NCI-H82 treated with DMSO at 0.1 percent for 48 hours (cell line): ENCODE data around the gene HOXC10.
A peak's percentile ranks its signal among the peaks of the same experiment; 100 is the strongest.

Source experiments
- DNase-seq: peaks from one replicate; lab custom pipeline; 2025; ENCODE audit not compliant: unreplicated experiment; lab: John Stamatoyannopoulos, UW

The HOXC10 gene

GRCh38 chr12:53984901-53985691 lies at the start of gene HOXC10:
TSS of gene HOXC10 (plus strand) at chr12:53985146. CDS start at chr12:53985260, 114 bp downstream.
- peak; percentile 89 for DNase-seq

DNA sequence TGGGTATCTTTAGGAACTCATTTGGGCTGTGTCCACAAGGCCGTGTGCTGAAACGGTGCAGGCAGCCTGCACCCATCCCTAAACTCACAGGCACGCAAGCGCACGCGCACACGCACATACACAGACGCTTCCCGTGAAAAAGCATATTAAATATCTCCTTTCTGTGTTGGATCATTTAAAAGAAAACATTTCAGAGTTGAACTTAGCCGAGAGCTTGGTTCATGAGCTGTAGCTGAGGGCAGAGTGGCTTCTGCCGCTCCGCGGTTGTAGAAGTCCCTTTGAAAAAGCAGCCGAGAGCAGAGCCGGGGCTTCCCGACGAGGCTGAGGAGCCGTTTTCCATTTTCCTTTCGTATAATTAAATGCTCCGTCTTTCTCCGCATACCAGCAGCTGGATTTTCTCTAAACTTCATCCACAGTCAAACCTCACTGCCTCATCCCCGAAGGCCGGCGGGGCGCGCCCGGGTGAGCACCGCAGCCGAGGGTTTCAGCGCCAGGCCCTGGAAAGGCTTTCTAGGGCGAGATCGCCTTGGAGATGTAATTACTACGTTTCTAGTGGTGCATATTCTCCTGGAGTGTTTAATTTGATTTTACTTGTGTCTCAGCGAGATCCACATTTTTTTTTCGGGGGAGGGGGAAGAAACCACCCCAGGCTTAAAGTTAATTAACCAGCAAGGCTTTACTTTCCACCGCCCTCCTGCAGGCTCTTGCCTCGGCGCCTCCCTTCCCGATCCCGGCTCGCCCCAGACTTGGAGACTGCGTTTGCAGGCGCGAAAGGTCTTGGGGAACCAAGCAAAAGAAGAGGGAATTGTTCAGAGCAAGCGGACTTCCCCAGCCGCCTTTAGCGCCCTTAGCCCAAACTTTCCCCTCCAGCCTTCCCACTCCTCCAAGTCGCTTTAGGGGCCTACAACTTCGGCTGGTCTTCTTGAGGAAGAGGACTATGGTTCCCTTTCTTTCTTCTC lies 49.3 kb upstream of the HOXC10 start:
- DNase-seq: no peak

- no peak for DNase-seq
Measured at GRCh38 chr12:53937099-53937498, 47.8 kb upstream of the HOXC10 start.

DNA sequence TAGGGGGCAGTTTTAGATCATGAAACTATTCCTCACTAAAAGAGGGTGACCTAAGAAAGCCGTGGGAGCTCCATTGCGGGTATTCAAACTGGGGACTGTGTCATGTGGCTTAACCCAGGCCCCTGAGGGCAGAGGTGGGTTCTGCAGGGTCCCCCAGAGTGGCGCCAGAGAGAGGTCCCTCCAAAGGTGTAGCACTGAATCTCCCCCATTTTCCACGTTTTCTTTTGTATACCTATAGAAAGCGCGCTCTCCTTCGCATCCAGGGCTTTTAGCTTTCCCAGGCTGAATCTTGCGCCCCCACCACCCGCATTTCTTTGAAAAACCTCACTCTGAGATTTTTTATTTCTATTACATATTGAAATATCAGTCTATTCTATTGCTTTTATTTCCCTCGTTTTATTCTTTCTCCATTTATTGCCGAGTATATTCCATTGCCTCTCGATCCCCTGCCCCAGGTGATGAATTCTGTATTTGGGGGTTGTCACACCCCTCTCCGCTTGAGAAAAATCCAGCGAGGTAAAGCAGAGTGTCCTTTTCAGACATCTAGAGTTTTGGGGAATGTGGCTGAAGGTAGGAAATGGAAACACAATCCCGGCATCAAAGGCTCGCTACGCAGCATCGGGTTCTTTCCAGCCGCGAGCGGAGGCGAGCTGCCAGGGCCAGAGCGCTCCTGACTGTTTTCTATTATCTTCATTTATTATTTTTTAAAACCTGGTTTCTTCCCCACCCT lies 47.2 kb upstream of the HOXC10 start:
- DNase-seq: no peak

DNA sequence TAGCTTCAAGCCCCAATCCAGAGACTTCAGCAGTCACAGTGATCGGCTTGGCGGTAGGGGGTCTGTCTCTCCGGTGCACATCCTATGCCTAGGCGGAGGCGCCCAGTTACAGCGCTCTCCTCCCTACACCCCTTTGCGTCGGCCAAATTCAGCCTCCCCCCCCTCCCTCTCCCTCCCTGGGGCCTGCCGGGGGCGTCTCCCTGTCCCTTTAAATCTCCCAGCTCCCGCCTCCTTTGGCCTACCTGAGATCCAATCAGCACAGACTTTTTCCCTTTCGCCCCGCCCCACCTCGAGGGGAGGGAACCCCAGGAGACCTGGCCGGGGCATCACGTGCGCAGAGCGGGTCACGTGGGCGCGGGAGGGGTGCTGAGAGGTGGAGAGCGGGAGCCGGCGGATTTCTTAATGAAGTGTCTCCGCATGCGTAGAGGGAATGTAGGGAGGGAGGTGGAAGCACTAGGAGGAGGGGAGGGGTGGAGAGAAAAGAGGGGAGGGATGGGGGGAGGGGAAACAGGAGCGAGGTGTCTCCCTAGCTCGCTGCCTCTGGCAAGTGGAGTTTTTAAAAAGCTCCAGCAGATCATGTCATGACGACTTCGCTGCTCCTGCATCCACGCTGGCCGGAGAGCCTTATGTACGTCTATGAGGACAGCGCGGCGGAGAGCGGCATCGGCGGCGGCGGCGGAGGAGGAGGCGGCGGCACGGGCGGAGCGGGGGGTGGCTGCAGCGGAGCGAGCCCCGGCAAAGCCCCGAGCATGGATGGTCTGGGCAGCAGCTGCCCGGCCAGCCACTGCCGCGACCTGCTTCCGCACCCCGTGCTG lies 46.4 kb upstream of the HOXC10 start, which contains the start of gene HOXC13:
HOXC13 (plus strand) TSS at position 506 of the 815 bp plus-strand sequence; CDS start at position 582, 76 bp downstream.
- DNase-seq: peak; percentile 97

- DNase-seq: no peak
Measured at GRCh38 chr12:53939141-53940108, 45.5 kb upstream of the HOXC10 start.

- no peak for DNase-seq
Measured at GRCh38 chr12:53940443-53941014, 44.4 kb upstream of the HOXC10 start.

DNA sequence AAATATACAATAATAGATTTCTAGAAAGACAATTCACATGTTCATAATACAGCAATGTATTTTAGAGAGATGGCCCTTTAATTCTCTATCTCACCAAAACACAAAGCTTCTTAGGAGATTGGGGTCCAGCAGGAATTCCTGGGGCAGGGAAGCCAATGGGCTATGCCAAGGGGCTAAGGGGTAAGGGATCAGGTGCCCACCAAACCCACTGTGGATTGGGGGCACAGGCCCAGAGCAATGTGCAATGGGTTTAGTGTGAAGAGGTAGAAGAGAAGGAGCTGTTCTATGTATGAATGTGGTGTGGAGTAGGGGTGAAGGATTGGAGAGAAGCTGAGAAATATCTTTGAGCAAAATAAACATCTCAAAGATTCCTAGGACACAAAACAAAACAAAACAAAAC lies 43.8 kb upstream of the HOXC10 start:
- DNase-seq: no peak

GRCh38 chr12:53941750-53942149 lies 43.2 kb upstream of the HOXC10 start:
- no peak for DNase-seq

GRCh38 chr12:53942467-53942997 lies 42.4 kb upstream of the HOXC10 start:
- no peak for DNase-seq

- no peak for DNase-seq
Measured at GRCh38 chr12:53944209-53944608, 40.7 kb upstream of the HOXC10 start.

DNA sequence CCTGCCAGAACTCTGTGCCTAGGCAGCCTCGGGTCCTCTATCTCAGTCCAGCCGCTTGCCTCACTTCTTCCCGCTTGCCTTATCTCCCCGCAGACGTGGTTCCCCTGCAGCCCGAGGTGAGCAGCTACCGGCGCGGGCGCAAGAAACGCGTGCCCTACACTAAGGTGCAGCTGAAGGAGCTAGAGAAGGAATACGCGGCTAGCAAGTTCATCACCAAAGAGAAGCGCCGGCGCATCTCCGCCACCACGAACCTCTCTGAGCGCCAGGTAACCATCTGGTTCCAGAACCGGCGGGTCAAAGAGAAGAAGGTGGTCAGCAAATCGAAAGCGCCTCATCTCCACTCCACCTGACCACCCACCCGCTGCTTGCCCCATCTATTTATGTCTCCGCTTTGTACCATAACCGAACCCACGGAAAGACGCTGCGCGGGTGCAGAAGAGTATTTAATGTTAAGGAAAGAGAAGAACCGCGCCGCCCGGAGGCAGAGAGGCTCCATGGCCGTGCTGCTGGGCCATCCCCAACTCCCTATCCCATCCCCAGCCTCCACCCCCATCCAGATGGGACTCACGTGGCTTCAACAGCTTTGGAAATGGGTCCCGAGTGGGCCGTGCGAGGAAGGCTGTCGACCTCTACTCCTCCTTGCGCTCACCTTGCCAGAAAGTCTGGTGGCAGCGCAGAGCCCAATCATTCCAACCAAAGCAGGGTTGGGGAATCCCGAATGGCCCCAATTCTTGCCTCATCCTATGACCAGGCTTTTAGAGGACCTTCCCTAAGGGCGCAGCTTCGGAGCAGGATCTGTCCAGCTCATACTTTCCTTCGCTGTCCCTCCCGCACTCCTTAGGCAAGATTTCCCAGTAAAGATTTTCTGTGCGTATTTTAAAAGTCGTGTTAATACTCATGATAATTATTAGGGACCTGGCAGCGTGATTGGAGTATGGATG lies 39.8 kb upstream of the HOXC10 start:
- no peak for DNase-seq

DNA sequence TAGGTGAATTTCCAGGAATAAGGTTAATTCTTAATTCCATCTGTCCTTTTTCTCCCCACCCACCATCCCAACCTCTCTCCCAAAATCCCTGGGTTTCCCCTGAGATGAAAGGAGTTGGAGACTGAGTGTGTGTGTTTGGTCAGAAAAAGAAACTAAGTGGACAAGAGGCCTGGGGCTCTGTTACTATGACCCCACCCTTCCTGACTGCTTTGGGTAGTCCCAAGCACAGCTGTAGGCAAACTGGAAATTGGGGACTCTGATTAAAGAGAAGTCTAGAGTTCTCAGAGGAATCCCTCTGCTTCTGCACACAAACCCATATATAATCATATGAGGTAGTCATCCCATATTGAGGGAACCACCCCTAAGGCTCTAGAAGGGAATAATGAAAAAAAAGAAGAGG lies 37.2 kb upstream of the HOXC10 start:
- no peak for DNase-seq

GRCh38 chr12:53948650-53949593 lies 36.0 kb upstream of the HOXC10 start:
- no peak for DNase-seq

DNA sequence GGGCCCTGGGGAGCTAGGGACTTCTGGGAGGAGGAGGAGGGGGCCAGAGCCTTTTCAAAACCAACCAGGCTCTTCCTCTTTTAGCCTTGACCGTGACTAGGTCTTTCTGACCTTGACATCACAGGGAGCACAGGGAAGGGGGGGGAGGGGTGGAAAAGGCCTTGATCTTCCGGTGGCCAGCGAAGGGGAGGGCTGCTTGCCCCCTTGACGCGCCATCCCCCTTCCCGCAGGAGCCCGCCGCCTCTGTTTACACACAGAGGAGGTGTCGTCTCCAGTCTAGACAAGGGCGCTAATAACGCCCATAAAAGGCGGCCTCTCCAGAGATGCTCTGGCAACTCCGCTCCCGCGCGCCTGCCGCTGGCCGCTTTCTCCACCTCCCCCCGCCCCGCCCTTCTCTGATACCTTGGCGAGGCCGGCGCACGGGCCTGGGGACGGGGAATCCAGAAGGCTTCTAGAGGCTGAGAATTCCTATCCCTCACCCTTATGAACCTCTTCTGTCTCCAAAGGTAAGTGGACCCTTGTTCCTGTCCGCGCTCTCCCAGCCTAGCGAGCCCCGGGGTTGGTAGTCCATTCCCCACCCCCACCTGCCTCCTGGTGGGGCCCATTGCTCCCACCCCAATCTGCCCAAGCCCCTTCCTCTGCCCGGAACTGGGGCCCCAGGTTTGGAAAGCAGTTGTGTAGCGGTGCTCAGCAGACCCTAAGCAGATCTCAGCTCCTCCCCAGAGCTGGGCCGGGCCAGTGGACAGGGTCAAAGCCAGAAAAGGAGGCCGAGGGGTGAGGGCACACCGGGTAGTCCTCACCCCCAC lies 35.1 kb upstream of the HOXC10 start:
- DNase-seq: no peak

DNA sequence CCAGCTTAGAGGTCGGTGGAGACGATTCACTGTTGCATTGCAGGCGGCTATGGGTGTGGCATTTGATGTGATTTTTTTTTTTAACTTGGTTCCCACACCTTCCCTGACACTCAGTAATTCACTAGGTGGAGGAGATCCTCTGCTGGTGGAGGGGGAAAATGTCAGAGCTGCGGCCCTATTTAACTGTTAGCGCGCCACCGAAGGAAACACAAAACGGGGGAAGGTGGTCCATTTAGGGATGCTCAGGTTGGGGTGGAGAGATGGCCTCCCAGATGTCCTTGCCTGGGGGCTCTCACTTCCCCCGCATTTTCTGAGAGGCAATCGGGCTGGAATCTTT lies 34.5 kb upstream of the HOXC10 start:
- DNase-seq: no peak
